ENCODE data around the gene GDI1. TPM values are rescaled to one million over a fixed set of nuclear protein-coding genes. Genes with fewer than 3 reads are reported as not detected.
A peak's percentile ranks its signal among the peaks of the same experiment; 100 is the strongest.

GDI1 gene
- total and polyA plus RNA-seq, 2 experiments from 2014 or later: 48.5 to 95.9 TPM

GRCh38 chrX:154459832-154460231 is 22.9 kb downstream of the GDI1 start:
- Histone ChIP-seq H3K4me1 (ENCODE audit: insufficient read depth) (no peaks in the 10 kb centered on the region), H3K36me3 (ENCODE audit: insufficient read depth) (no peaks in the 10 kb centered on the region), H3K27me3 (ENCODE audit: insufficient read depth) (no peaks in the 10 kb centered on the region; the same call in 1 of the 2 replicates), H3K4me2 (no peak overlapping the region), H3K27ac (ENCODE audit: low read depth) (no peak overlapping the region), H4K20me1 (replicated peaks; ENCODE audit: insufficient read depth) (no peaks in the 10 kb centered on the region), H2AFZ (no peak overlapping the region), H3K4me3 (no peak overlapping the region), H3F3A (replicated peaks; ENCODE audit: low read depth) (no peaks in the 10 kb centered on the region), H3K9me2 (ENCODE audit: insufficient read depth) (no peaks in the 10 kb centered on the region), H3K79me2 (replicated peaks; ENCODE audit: insufficient read depth) (no peaks in the 10 kb centered on the region)
- Mint-ChIP-seq H3K36me3 (ENCODE audit: low read depth) (peaks cover 13% of the 10 kb centered on the region; the same call in 2 of the 3 replicates), H3K9me3 (no peaks in the 10 kb centered on the region), H3K27ac (no peak overlapping the region), H3K4me3 (no peak overlapping the region), H3K27me3 (ENCODE audit: insufficient read depth, low read depth, poor library complexity) (peaks cover 5% of the 10 kb centered on the region), H3K4me1 (no peaks in the 10 kb centered on the region; the same call in 2 of the 3 replicates)
- ATAC-seq (peak; percentile 7), DNase-seq (ENCODE audit: low spot score) (no peak)
- TF ChIP-seq EZH2 (IDR thresholded peaks at IDR 0.05; ENCODE audit: low read depth, unreplicated experiment) (no peak), REST (IDR thresholded peaks at IDR 0.05; ENCODE audit: unreplicated experiment) (no peak), ZNF114 (CRISPR knock-in tag; IDR thresholded peaks at IDR 0.05) (no peak), EZH2phosphoT487 (IDR thresholded peaks at IDR 0.05; ENCODE audit: unreplicated experiment) (no peak), POLR2AphosphoS5 (IDR thresholded peaks at IDR 0.05; ENCODE audit: low read depth) (no peak), JUNB (IDR thresholded peaks at IDR 0.05; ENCODE audit: unreplicated experiment) (no peak), STAT1 (IDR thresholded peaks at IDR 0.05; ENCODE audit: unreplicated experiment) (no peak)

- no peaks in the 10 kb centered on the region for H3K9me3 Mint-ChIP-seq
Observed at GRCh38 chrX:154460326-154460725, 23.4 kb downstream of the GDI1 start.

More at GRCh38 chrX:154460326-154460725, 23.4 kb downstream of the GDI1 start:
- H3K4me2 ChIP-seq: no peak overlapping the region
- H3K36me3 ChIP-seq (ENCODE audit: insufficient read depth): no peaks in the 10 kb centered on the region
- TF ChIP-seq EZH2phosphoT487 (IDR thresholded peaks at IDR 0.05; ENCODE audit: unreplicated experiment): no peak
- TF ChIP-seq ZNF331 (CRISPR knock-in tag; IDR thresholded peaks at IDR 0.05; ENCODE audit: low read depth): no peak
- no peak for TF ChIP-seq JUNB (IDR thresholded peaks at IDR 0.05; ENCODE audit: unreplicated experiment)
- no peak for TF ChIP-seq CREB1 (CRISPR knock-in tag; IDR thresholded peaks at IDR 0.05; ENCODE audit: low read depth)
- no peak for TF ChIP-seq POLR2AphosphoS5 (IDR thresholded peaks at IDR 0.05; ENCODE audit: low read depth)
- H2AFZ ChIP-seq: no peak overlapping the region
- H3K4me1 ChIP-seq (ENCODE audit: insufficient read depth): no peaks in the 10 kb centered on the region
- H3K9me2 ChIP-seq (ENCODE audit: insufficient read depth): no peaks in the 10 kb centered on the region
- no peak overlapping the region for H3K4me3 Mint-ChIP-seq
- no peaks in the 10 kb centered on the region; the same call in 1 of the 2 replicates for H3K27me3 ChIP-seq (ENCODE audit: insufficient read depth)
- H3K27ac Mint-ChIP-seq: no peak overlapping the region
- H3K79me2 ChIP-seq (replicated peaks; ENCODE audit: insufficient read depth): no peaks in the 10 kb centered on the region
- no peaks in the 10 kb centered on the region for H4K20me1 ChIP-seq (replicated peaks; ENCODE audit: insufficient read depth)
- no peak overlapping the region for H3K4me3 ChIP-seq
- H3K27me3 Mint-ChIP-seq (ENCODE audit: insufficient read depth, low read depth, poor library complexity): peaks cover 5% of the 10 kb centered on the region
- peaks cover 13% of the 10 kb centered on the region; the same call in 2 of the 3 replicates for H3K36me3 Mint-ChIP-seq (ENCODE audit: low read depth)
- H3F3A ChIP-seq (replicated peaks; ENCODE audit: low read depth): no peaks in the 10 kb centered on the region
- H3K4me1 Mint-ChIP-seq: no peaks in the 10 kb centered on the region; the same call in 2 of the 3 replicates
- no peak overlapping the region for H3K27ac ChIP-seq (ENCODE audit: low read depth)
- ATAC-seq (no peak), DNase-seq (ENCODE audit: low spot score) (no peak)
